GM21576 (cell line): ENCODE results near the gene VAMP2.

Experiments
- ATAC-seq: cut with Tn5 transposase; IDR thresholded peaks from one replicate; pipeline ENCODE4 v1.9.1; 2021; ENCODE audit warnings: mild to moderate bottlenecking, moderate library complexity; ENCODE audit not compliant: unreplicated experiment

Gene VAMP2

GRCh38 chr17:8124350-8125153, 38.2 kb downstream of the VAMP2 start:
- ATAC-seq: no peak

GRCh38 chr17:8123695-8124349, 38.9 kb downstream of the VAMP2 start, which contains the start of gene HES7:
TSS of gene HES7 (minus strand) at chr17:8124106. CDS start at chr17:8124084, 22 bp downstream.
- ATAC-seq: no peak

- no peak for ATAC-seq
Observed at GRCh38 chr17:8122924-8123694, 39.6 kb downstream of the VAMP2 start.

- no peak for ATAC-seq
Observed at GRCh38 chr17:8122422-8122923, 40.3 kb downstream of the VAMP2 start.

GRCh38 chr17:8121681-8122421, 40.9 kb downstream of the VAMP2 start:
- ATAC-seq: peak; percentile 29

- ATAC-seq: no peak
Observed at GRCh38 chr17:8121407-8121680, 41.4 kb downstream of the VAMP2 start.

- ATAC-seq: no peak
Observed at GRCh38 chr17:8120520-8121406, 42.0 kb downstream of the VAMP2 start.

- no peak for ATAC-seq
Observed at GRCh38 chr17:8119581-8120519, 42.9 kb downstream of the VAMP2 start.

GRCh38 chr17:8118769-8119580, 43.8 kb downstream of the VAMP2 start:
- ATAC-seq: peak; percentile 32

GRCh38 chr17:8117980-8118768, 44.6 kb downstream of the VAMP2 start, which contains the start of gene ALOXE3:
TSS of gene ALOXE3 (minus strand) at chr17:8118514. CDS start at chr17:8117990, 524 bp downstream.
- no peak for ATAC-seq

- no peak for ATAC-seq
Observed at GRCh38 chr17:8117367-8117979, 45.3 kb downstream of the VAMP2 start.

- no peak for ATAC-seq
Observed at GRCh38 chr17:8116776-8117175, 46.0 kb downstream of the VAMP2 start.

- no peak for ATAC-seq
Observed at GRCh38 chr17:8110907-8111306, 51.8 kb downstream of the VAMP2 start.

- no peak for ATAC-seq
Observed at GRCh38 chr17:8110456-8110804, 52.3 kb downstream of the VAMP2 start.

- no peak for ATAC-seq
Observed at GRCh38 chr17:8109661-8110455, 52.9 kb downstream of the VAMP2 start.
